Femur (tissue), 1 donor: ENCODE results near the gene APBB1IP.
A peak's percentile ranks its signal among the peaks of the same experiment; 100 is the strongest.
"Not testable (repeated sequence)": the region's sequence is repeated elsewhere in the genome, so short reads cannot be mapped to it uniquely, and the experiment has no call there.

Source experiments
- DNase-seq: peaks from one replicate; pipeline ENCODE4 v3.0.0-alpha.2; 2017

The APBB1IP gene

GRCh38 chr10:26437637-26438461 lies at the start of gene APBB1IP:
APBB1IP (plus strand) TSS chr10:26438341; CDS start chr10:26492327, 53,986 bp downstream.
- peak; percentile 78 for DNase-seq

DNA sequence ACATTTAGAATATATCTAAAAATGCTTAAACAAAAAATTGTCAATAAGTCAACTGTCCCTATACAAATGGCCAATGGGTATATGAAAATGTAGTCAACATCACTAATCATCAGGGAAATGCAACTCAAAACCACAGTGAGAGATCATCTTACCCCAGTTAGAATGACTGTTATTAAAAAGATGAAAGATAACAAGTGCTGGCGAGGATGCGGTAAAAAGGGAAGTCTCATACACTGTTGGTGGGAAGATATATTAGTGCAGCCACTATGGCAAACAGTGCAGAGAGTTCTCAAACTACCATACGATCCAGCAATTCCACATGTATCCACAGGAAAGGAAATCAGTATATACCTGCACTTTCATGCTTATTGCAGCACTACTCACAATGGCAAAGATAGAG lies 48.6 kb upstream of the APBB1IP start:
- no peak for DNase-seq

DNA sequence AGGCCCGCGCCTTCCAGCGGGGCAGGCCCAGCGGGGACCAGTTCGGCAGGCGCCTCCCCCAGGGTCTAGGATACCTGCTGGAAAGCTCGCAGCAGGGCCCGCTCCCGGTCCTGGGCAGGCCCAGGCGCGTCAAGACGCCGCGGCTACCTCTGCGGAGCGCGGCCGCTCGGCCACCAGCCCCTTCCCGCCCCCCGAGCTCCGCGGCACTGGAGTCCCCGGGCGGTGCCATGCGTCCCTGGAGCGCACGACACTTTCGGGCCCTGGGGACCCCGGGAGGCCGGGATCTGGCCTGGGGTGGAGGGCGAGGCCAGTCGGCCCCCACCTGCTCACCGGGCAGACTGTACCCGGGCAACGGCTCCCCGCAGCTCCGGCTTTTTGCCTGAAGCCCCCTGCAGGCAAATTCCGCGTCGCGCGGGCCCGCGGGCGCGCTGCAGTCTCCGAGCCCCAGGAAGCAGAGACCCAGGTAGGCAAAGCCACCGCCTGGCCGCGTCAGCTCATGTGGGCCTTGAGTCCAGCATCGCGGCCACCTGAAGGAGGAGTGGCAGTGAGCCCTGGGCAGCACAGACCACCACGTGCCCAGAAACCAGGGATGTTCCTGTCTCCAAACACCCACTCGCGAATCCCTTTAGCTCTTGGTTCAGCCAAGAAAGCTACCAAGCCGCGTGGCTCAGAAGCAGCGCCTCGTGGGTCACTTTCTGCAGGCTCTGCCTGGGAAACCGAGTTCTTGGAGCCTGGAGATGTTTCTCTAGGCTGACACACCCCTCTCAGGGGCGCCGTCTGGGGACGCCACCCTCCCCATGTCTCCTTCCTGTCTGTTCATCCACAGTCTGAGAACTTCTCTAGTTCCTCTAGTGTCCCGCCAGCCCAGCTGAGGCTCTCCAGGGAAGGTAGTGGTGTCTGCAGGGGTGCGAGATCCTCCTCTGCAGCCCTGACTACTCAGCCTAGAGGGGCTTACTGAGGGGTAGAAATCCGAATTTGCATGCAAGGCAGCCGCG lies 46.1 kb upstream of the APBB1IP start:
- no peak for DNase-seq

GRCh38 chr10:26398353-26398752 lies 39.8 kb upstream of the APBB1IP start:
- DNase-seq = not testable (repeated sequence)

DNA sequence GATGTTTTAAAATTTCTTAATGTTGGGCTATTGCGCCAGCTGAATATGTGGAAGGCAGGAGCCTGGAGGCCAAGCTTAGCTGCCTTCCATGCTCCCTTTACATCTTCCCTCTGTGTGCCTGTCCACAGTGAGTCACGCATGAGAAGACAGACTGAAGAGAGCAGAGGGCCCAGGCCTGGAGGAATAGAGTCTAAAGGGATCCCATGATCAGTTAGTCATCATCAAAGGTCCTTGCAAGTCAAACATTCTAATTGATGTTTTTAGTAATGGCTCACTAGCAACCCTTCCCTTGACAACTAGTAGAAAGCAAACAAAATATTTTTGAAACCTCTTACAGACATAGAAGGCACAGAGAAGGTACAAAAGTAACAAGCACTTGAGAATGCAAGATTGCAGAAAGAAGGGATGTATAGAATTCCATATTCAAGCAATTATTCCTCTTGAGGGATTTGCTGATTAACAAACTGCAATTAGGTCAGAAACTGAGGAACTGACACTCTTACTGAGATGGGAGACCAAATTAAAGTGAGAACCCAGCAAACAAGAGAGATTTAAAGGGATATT lies 30.7 kb upstream of the APBB1IP start:
- DNase-seq = no peak

GRCh38 chr10:26408858-26409494 lies 29.2 kb upstream of the APBB1IP start:
- DNase-seq = no peak

- DNase-seq = no peak
Measured at GRCh38 chr10:26410356-26410755, 27.8 kb upstream of the APBB1IP start.

GRCh38 chr10:26412932-26413331 lies 25.2 kb upstream of the APBB1IP start:
- no peak for DNase-seq

DNA sequence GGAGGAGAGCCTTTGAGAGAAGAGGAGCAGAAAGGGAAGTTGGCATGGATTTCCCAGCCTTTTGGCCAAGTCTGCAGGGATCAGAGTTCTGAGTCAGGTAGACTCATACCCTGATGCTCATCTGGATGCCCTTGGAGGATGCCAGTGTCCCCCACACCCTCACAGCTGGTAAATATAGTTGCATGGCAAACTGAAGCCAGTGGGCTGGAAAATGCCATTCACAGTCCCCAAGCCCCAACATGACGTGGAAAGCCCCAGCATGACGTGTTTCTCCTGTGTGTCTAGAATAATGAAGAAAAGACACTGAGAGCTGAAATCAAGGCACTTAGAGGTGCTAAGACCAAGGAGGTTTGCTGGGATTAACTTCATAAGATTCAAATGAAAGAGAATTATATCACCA lies 24.8 kb upstream of the APBB1IP start:
- no peak for DNase-seq

GRCh38 chr10:26417136-26417535 lies 21.0 kb upstream of the APBB1IP start:
- no peak for DNase-seq

DNA sequence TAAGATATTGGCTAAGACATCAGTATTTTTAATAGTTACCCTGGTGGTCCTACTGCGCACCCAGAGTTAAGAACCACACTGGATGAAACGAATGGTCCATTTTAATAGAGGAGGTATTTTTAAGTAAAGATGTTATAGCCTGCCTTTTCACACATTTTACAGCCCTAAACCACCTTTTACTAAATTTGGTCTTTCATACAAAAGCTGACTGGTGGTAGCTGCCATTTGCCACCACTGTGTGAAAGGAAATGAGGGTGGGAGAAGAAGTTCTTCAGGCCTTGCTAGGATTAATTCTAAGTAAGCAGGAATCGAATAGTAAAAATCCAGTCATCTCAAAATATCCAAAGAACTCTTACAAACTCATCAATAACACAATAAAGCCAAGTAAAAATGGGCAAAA lies 15.2 kb upstream of the APBB1IP start:
- DNase-seq = no peak

DNA sequence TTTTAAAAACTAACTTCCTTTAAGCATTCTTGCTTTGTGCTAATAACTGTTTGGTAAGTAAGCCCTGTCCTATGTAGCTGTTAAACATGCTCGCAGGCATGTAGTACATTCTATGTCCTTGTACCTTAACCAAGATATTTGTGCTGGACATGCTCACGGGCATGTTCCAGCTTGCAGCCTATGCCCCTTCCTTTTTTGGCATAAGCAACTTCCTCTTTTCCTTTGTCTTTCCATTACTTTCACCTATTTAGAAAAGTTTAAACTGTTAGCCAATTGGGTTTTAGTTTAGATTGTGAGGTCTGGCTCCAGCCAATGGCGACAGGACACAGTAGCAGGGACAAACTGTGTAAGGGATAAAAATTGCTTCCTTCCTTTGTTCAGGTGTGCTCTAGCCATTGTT lies 14.4 kb upstream of the APBB1IP start:
- DNase-seq = no peak

GRCh38 chr10:26430641-26431163 lies 7.4 kb upstream of the APBB1IP start:
- no peak for DNase-seq

DNA sequence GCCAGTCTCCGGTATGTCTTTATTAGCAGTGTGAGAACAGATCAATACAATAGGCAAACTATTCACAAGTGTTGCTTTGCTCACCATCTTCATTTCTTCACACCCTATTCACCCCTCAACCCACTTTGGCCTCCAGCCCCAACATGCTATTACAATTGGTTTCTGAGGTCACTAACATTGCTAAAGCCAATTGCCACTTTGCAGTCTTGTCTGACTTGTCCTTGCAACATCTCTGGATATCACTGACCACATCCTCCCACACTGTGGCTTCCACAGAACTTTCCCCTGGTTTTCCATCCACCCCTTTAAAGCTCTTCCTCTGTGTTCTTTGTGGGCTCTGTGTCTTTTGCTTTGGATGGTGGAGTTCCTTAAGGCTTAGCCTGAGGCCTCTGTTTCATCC lies 5.2 kb upstream of the APBB1IP start:
- peak; percentile 35 for DNase-seq

DNA sequence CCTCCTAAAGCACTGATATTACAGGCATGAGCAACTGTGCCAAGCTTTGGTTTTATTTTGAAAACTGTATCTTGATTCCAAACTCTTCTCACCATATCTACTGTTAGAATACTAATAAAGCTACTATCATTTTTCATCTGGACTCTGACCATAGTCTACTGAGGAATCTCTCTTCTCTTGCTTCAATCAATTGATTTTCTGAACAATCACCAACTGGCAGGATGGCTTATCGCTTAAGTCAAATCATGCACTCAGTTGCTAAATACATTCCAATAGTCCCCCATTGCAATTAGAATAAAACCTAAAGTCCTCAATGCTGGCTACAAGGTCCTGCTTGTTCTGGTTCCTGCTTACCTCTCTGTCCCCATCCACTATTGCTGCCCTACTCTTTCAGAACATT lies 2.3 kb upstream of the APBB1IP start:
- no peak for DNase-seq

DNA sequence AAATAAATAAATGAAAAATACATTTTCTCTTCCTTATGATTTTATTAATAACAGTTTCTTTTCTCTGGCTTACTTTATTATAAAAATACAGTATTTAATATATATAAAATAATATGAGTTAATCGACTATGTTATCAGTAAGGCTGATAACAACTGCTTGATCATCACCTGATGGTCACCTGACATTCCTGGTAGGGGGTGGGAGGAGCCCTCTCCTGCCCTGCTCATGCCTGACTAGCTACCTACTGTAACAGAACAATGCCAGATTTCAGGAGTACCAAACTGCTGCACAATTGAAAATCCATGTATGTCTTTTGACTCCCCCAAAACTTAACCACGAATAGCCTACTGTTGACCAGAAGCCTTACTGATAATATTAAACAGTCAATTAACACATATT lies 1.3 kb upstream of the APBB1IP start:
- DNase-seq = no peak

DNA sequence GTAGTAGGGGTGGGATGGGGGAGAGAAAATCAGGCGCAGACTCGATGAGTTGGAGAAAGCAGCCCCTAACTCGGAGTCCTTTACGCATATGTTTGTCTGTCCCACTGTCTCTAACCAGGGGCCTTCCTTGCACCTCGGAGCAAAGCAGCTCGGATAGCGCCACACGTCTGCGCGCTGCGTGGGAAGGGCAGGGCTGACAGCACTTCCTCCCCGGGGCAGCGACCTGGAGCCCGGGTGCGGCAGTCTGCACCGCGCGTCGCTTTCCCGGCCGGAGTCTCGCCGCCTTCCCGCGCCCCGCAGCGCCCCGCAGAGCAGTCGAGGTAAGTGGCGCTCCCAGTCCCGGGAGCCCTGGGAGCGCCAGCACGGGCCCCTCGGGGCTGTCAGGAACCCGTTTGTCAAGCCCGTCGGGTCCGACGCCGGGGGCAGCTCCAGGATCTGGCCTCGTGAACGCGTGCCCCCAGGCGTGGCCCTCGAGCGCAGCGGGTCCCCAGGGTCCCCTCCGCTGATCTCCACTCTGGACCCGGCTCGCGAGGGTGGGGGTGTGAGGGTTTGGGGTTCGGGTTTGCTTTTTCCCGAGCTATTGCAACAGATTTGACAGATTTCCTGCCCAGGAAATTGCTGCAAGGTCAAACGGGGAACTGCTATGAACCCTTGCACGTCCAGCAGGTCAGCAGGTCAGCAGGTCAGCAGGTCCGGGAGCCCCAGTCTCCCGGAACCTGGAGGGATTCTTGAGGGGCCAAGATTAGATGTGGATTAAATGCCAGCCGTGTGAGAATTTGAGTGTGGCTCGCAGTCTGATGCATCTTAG lies 597 bp downstream of the APBB1IP start:
- DNase-seq = peak; percentile 27

- DNase-seq = no peak
Measured at GRCh38 chr10:26439406-26440087, 1.4 kb downstream of the APBB1IP start.

DNA sequence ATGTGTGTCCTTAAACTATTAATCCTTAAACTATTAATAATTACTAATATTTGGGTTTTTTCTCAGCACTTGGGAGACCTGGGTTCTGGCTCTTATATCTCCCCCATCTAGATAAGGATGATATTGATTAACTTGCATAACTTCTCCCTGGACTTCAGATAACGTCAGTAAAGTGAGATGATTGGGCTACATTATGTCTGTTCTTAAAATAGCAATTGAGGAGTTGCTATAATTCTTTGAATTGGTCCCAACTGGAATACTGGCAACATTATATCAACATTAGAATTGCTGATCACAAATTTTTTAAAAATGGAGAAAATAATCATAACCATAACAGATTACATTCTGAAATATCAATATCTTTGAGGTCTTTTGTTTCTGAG lies 1.9 kb downstream of the APBB1IP start:
- DNase-seq = no peak

GRCh38 chr10:26441491-26442214 lies 3.5 kb downstream of the APBB1IP start:
- DNase-seq = no peak
